GM19193 (cell line): Measurements from ENCODE around the gene CASQ1.

Experiments used
- POLR2A ChIP-seq: IDR thresholded peaks from 4 replicates; pipeline ENCODE4 v1.6.1; 2011; ENCODE audit not compliant: insufficient read depth, insufficient read length; ENCODE audit errors: extremely low read depth

CASQ1 gene

DNA sequence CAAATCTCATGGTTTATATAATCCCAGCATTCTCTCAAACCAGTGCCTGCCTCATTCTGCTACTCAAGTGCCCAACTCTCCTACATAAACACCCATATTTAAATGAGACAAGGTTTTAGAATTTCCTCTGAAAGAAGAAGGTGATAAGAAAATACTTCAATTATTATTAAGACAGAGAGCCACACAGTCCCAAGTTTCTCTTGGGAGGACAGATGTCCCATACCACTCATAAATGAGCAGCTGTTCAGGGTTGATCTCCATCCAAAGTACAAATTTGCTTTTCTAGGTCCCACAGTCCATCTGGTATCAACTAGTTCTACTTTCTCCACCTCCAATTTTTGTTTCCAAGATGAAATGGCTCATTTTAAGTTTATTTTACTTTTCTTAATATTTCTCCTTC is 60.6 kb downstream of the CASQ1 start:
- no peak for TF ChIP-seq POLR2A
